Hepatocyte (in vitro differentiated cells): ENCODE measurements around the gene CYP2A6.
"Not testable (repeated sequence)": the region's sequence is repeated elsewhere in the genome, so short reads cannot be mapped to it uniquely, and the experiment has no call there.

ENCODE experiments used
- EZH2 ChIP-seq: fragments of 200-600 bp; sonication (generic); IDR thresholded peaks from 2 replicates; pipeline ENCODE4 v1.6.1; 2016; ENCODE audit warnings: antibody characterized with exemption, mild to moderate bottlenecking, borderline replicate concordance
- EZH2phosphoT487 ChIP-seq: fragments of 200-600 bp; sonication (generic); IDR thresholded peaks from one replicate; pipeline ENCODE4 v1.6.1; 2018; ENCODE audit warnings: antibody characterized with exemption, mild to moderate bottlenecking, low read depth, moderate library complexity; ENCODE audit not compliant: unreplicated experiment, severe bottlenecking
- TF ChIP-seq, protein P1 (sequence below): fragments of 200-600 bp; sonication (generic); IDR thresholded peaks from 2 replicates; pipeline ENCODE4 v1.5.1; 2016; ENCODE audit warnings: antibody characterized with exemption, mild to moderate bottlenecking; ENCODE audit not compliant: poor library complexity

- TF ChIP-seq, protein P1, sequence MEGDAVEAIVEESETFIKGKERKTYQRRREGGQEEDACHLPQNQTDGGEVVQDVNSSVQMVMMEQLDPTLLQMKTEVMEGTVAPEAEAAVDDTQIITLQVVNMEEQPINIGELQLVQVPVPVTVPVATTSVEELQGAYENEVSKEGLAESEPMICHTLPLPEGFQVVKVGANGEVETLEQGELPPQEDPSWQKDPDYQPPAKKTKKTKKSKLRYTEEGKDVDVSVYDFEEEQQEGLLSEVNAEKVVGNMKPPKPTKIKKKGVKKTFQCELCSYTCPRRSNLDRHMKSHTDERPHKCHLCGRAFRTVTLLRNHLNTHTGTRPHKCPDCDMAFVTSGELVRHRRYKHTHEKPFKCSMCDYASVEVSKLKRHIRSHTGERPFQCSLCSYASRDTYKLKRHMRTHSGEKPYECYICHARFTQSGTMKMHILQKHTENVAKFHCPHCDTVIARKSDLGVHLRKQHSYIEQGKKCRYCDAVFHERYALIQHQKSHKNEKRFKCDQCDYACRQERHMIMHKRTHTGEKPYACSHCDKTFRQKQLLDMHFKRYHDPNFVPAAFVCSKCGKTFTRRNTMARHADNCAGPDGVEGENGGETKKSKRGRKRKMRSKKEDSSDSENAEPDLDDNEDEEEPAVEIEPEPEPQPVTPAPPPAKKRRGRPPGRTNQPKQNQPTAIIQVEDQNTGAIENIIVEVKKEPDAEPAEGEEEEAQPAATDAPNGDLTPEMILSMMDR, result not testable (repeated sequence)
- not testable (repeated sequence) for TF ChIP-seq EZH2phosphoT487, EZH2
Measured at GRCh38 chr19:40826312-40826698, 23.9 kb downstream of the CYP2A6 start.
